Jurkat, Clone E6-1 (cell line): ENCODE results near the gene UBTD2.

Experiments
- DNase-seq: peaks from one replicate; pipeline ENCODE4 v3.0.0-alpha.2; 2011; ENCODE audit warnings: low read depth, low spot score
- H3K4me3 ChIP-seq: 2 replicates; pipeline ENCODE4 v1.5.1; 2011; ENCODE audit warnings: mild to moderate bottlenecking, low read length, control low read depth, moderate library complexity

Gene UBTD2

GRCh38 chr5:172264815-172265395 lies 18.7 kb downstream of the UBTD2 start:
- H3K4me3 ChIP-seq = no peak overlapping the region
- DNase-seq = no peak

DNA sequence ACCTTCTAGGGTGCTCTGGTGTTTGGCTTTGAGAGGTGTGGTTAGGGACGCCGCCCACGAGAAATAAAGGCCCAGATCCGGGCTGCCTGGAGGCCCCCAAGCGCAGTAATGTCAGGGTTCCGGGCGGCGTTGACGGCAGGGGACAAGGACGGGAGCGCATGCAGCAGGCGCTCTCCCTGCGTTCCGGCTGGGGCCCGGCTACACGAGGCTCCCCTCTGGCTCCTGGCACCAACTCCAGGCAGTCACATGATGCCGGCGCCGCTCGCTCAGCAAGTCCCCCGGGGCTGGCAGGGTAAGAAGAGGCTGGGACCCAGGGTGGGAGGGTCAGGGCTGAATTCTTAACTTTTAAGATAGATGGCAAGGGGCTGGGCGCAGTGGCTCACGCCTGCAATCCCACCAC lies 28.1 kb downstream of the UBTD2 start:
- DNase-seq = no peak
- no peak overlapping the region for H3K4me3 ChIP-seq

- H3K4me3 ChIP-seq = no peak overlapping the region
- no peak for DNase-seq
These were observed 31.1 kb downstream of the UBTD2 start for GRCh38 chr5:172252501-172252900.

GRCh38 chr5:172251419-172251818 lies 32.1 kb downstream of the UBTD2 start:
- no peak overlapping the region for H3K4me3 ChIP-seq
- DNase-seq = no peak

DNA sequence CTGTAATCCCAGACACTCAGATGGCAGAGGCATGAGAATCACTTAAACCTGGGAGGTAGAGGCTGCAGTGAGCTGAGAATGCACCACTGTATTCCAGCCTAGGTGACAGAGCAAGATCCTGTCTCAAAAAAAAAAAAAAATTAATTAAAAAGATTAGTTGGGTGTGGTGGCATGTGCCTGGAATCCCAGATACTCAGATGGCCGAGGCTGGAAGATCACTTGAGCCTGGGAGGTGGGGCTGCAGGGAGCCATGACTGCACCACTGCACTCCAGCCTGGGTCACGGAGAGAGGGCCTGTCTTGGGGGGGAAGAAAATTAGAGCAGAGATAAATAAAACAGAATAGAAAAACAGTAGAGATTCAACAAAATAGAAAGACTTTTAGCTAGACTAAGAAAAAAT lies 34.9 kb downstream of the UBTD2 start:
- no peak overlapping the region for H3K4me3 ChIP-seq
- DNase-seq = no peak

- H3K4me3 ChIP-seq = no peak overlapping the region
- DNase-seq = no peak
These were observed 37.9 kb downstream of the UBTD2 start for GRCh38 chr5:172245703-172246125.

DNA sequence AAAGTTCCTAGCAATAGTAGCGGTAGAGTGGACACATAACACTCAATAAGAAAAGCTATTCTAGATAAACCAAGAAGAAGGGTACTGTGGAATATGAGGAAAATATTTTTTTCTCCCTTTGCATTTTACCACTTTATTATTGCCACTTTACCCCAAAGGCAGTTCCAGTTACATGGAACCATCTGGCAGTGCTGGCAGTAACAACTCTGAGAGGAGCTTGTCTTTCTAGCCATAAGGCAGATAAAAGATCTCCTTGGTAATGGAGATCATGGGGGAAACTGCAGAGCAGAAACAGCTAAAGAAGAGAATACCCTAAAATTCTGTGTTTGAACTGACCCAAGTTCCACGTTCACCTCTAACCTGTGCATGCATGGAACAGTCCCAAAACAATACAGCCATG lies 38.5 kb downstream of the UBTD2 start:
- no peak for DNase-seq
- H3K4me3 ChIP-seq = no peak overlapping the region

GRCh38 chr5:172243302-172243701 lies 40.3 kb downstream of the UBTD2 start:
- DNase-seq = no peak
- H3K4me3 ChIP-seq = no peak overlapping the region

DNA sequence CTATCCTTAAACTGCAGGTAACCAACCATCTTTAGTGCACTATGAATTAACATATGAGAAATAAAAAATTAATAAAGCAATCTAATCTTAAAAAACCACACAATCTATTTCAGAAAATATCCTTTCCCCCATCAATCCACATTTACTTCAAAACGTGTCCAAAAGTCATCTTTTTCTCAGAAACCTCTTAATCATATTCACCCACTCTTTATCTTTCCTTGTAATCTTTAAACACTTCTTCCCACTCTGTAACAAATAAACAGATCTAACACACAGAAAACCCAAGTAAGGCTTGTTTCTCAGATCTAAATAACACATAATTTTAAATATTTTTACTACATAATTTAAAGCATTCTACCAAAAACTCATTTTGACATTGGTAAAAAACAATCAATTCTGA lies 45.2 kb downstream of the UBTD2 start:
- no peak for DNase-seq
- no peak overlapping the region for H3K4me3 ChIP-seq

DNA sequence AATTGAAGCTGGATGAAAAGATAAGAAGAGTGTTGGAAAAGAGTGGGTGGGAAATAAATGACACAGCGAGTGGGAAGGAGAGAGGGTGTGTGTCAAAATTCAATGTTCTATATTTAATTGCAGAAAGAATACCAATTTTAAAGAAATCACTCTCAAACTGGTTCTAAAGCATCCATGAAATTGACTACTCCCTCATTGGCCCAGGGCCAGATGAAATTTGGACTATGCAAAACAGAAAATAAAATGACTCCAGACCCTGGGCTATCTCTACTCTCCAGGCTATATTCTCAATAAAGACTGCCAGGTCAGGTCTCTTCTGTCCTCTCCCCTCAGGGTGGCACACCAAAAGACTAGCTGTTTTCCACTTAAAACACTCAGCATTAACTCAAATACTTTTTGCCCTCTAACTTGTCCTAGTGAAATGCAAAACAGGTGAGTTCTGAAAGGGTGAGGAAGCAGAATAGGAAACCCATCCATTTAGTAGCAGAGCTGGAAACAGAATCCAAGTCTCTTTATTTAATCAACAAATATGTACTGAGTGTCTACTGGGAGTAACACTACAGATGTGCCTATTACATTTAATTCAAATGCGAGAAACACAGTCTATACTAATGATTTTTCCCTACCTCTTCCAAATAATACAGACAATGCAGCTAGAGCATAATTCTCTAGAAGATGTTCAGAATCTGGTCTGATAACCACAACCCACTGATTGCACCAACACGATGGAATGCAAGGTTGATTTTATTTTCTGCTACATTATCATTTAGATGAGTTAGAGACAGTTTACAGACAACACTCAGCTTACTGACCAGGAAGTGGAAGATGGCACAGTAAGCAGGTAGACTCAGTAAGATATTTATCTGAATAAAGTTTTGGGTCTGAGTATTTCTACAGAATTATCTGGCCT lies 47.5 kb downstream of the UBTD2 start:
- no peak for DNase-seq
- no peak overlapping the region for H3K4me3 ChIP-seq

- H3K4me3 ChIP-seq = no peak overlapping the region
- no peak for DNase-seq
These were observed 48.3 kb downstream of the UBTD2 start for GRCh38 chr5:172235132-172235780.

- DNase-seq = no peak
- no peak overlapping the region for H3K4me3 ChIP-seq
These were observed 49.5 kb downstream of the UBTD2 start for GRCh38 chr5:172234031-172234430.

- no peak overlapping the region for H3K4me3 ChIP-seq
- DNase-seq = no peak
These were observed 53.7 kb downstream of the UBTD2 start for GRCh38 chr5:172229904-172230303.

GRCh38 chr5:172224996-172225395 lies 58.6 kb downstream of the UBTD2 start:
- H3K4me3 ChIP-seq = no peak overlapping the region
- DNase-seq = no peak

DNA sequence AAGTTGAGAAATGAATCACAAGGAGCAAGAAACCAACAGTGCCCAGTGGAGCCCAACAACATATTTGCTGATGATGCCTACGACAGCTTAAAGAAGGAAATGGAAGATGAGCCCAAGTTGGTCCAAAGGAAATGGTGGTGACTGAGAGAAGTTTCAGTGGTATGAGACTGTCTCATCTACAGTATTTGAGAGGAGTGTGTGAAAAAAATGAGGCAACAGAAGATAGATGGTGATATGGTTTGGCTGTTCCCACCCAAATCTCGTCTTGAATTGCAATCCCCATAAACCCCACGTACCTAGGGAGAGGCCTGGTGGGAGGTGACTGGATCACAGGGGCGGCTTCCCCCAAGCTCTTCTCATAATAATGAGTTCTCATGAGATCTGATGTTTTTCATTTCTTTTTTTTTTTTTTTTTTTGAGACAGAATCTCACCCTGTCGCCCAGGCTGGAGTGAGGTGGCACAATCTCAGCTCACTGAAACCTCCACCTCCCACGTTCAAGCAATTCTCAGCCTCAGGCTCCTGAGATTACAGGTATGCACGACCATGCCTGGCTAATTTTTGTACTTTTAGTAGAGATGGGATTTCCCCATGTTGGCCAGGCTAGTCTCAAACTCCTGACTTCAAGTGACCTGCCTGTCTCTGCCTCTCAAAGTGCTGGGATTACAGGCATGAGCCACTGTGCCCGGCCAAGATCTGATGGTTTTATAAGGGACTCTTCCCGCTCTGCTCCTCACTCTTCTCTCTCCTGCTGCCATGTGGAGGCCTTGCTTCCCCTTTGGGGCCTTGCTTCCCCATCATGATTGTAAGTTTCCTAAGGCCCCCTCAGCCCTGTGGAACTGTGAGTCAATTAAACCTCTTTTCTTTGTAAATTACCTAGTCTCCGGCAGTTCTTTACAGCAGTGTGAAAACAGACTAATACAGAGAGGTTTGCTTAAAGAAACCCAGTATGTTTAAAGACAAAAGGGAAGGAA lies 59.4 kb downstream of the UBTD2 start:
- no peak overlapping the region for H3K4me3 ChIP-seq
- no peak for DNase-seq

- no peak for DNase-seq
- no peak overlapping the region for H3K4me3 ChIP-seq
These were observed 64.3 kb downstream of the UBTD2 start for GRCh38 chr5:172219296-172219695.

- no peak overlapping the region for H3K4me3 ChIP-seq
- no peak for DNase-seq
These were observed 67.2 kb downstream of the UBTD2 start for GRCh38 chr5:172216345-172216744.

DNA sequence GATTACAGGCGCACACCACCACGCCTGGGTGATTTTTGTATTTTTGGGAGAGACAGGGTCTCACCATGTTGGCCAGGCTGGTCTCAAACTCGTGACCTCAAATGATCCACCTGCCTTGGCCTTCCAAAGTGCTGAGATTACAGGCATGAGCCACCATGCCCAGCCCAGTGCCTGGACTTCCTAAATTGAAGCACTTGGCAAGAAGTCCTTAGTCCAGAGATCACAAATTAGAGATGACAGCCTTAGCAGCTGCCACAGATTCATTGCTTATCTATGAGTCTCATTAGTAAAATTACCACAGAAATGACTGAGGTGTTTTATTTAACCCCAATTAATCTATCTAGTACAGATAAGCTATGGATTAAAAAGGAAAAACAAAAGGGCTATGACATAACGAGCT lies 70.4 kb downstream of the UBTD2 start:
- no peak overlapping the region for H3K4me3 ChIP-seq
- no peak for DNase-seq

DNA sequence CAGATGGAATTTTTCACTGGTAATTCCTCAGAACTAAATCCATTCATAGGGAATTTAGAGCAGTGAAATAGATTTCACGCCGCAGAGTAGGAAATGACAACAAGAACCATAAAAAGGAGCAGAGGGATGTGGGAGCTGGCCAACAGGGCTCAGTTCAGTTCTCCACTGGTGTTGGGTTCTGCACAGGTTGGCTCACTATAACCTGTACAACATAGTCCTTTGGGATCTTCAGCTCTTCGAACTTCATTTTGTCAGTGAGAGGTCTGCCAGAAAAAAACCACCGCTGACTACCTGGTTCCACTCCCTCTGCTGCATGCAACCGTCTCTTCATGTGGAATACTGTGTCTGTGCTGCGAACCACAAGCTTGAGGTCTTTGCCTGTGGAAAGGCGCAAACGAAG lies 71.9 kb downstream of the UBTD2 start:
- H3K4me3 ChIP-seq = no peak overlapping the region
- no peak for DNase-seq
